ENCODE measurements around the gene CCDC201. TPM values are rescaled to one million over a fixed set of nuclear protein-coding genes. Genes with fewer than 3 reads are reported as not detected.

CCDC201 gene, protein sequence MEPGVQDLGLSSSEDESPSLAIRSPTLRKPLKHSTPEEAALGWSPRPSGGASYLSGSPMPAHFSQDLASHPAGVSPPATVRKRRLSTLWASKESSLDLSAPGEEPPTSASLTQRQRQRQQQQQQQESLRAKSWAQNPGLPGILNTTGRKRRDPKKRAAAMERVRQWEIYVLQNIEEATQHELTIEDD
- total RNA-seq = not detected

DNA sequence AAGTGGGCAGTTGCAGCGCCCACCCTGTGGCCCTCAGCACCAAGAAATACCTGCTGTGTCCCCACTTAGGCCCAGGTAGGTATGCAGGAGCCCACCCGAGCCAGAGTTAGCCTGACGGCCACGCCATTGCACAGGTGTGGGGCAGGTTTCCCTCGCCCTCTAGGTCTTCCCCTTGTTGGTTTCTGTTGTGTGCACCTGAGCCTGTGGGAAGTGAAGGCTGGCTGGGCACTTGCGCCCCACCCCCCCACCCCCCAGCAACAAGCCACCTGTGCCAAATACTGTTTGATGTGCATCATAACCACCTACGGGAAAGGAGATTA, at the start of gene CCDC201:
Gene CCDC201, minus strand, starts transcription at position 48 of the 320 bp plus-strand sequence. CDS start 75 bp downstream, outside the sequence.
- H3K36me3 ChIP-seq = no peaks in the 10 kb centered on the region
- no peak within 1 kb of the TSS for H3K27ac ChIP-seq
- intact Hi-C loops (cut with DNase I) = no loop called here

DNA sequence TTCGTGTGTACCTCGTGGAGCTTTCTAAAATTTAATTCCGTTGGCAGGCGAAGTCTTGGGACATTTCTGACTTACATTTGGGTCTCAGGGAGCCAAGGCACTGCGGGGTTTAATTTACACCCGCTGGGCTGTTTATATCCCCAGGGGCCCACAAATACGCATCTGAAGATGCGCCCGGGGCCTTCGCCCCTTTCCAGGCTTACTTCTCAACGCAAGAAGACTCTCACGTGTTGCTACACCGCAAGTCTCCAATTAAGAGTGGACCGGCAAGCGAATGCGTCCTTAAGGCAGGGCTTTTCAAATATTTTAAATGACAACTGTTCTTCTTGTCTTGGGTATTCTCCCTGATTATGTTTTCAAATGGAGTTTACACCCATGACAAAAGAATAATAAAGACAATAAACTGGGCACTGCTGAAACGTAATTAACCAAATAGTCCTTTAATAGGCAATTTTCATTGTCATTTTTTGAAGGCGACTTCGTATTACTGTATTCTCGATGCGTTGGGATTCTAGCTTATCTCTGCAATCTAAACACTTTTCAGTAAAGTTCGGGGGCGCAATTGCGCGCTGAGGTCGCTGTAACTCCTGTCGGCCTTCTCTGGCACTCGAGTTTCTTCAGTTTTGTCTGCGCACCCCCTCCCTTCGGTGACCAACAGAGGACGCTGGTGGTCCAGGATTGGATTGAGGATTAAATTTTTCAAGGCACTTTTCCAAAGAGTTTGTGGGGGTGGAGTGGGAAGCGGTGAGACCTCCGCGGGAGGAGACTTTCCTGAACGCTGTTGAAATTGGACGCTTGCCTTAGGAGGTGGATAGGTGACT, 49.0 kb upstream of the CCDC201 start:
- TF ChIP-seq, protein P1, sequence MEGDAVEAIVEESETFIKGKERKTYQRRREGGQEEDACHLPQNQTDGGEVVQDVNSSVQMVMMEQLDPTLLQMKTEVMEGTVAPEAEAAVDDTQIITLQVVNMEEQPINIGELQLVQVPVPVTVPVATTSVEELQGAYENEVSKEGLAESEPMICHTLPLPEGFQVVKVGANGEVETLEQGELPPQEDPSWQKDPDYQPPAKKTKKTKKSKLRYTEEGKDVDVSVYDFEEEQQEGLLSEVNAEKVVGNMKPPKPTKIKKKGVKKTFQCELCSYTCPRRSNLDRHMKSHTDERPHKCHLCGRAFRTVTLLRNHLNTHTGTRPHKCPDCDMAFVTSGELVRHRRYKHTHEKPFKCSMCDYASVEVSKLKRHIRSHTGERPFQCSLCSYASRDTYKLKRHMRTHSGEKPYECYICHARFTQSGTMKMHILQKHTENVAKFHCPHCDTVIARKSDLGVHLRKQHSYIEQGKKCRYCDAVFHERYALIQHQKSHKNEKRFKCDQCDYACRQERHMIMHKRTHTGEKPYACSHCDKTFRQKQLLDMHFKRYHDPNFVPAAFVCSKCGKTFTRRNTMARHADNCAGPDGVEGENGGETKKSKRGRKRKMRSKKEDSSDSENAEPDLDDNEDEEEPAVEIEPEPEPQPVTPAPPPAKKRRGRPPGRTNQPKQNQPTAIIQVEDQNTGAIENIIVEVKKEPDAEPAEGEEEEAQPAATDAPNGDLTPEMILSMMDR (IDR thresholded peaks at IDR 0.05) = peak; percentile 86 to 94 (median 90)
- H3K9me3 ChIP-seq = no peaks in the 10 kb centered on the region
- H3K27ac ChIP-seq = peak overlapping the region; percentile 65 to 72
- peak in 1 of 2 donors; percentile 77 for DNase-seq (ENCODE audit: low spot score in 2 of 2)
- H3K4me3 ChIP-seq = peak overlapping the region; percentile 61 to 85
- peaks cover 0 to 2% of the 10 kb centered on the region in 2 donors for H3K36me3 ChIP-seq
- intact Hi-C loops (cut with DNase I) = loop anchor here (1.0 to 10.0 kb wide), 6 partner anchors 225 to 833 kb away; no protein-coding TSS in a partner anchor
- peaks cover 0 to 44% of the 10 kb centered on the region in 2 donors for H3K4me1 ChIP-seq
- H3K27me3 ChIP-seq = no peaks in the 10 kb centered on the region

More for the DNA sequence above, at the start of gene CCDC201:
- Histone ChIP-seq H3K4me3 (no peak within 1 kb of the TSS), H3K4me1 (no peaks in the 10 kb centered on the region), H3K27me3 (no peaks in the 10 kb centered on the region), H3K9me3 (peaks cover 0 to 5% of the 10 kb centered on the region in 2 donors)
- TF ChIP-seq, protein P1 (IDR thresholded peaks at IDR 0.05) = no peak
- DNase-seq (ENCODE audit: low spot score in 2 of 2) = no peak

DNA sequence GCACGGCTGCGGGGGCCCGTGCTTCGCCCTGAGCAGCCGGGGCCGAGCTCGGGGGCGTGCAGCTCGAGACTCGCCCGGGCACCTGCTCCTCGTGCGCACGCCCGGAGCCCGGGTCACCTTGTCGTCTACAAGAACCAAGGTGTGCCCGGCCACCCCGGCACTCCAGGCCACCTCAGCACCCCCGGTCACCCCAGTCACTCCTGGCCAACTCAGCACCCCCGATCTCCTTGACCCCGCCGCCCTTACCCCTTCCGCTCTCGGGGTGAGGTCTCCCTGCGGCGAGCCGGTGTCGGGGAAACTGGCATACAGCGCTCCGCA, 48.5 kb upstream of the CCDC201 start:
- H3K4me1 ChIP-seq = peaks cover 0 to 44% of the 10 kb centered on the region in 2 donors
- DNase-seq (ENCODE audit: low spot score in 2 of 2) = no peak
- intact Hi-C loops (cut with DNase I) = loop anchor here (5.0 to 10.0 kb wide), 2 partner anchors 681 to 833 kb away; no protein-coding TSS in a partner anchor
- H3K9me3 ChIP-seq = no peaks in the 10 kb centered on the region
- peak overlapping the region; percentile 61 to 85 for H3K4me3 ChIP-seq
- TF ChIP-seq, protein P1 (IDR thresholded peaks at IDR 0.05) = no peak
- no peaks in the 10 kb centered on the region for H3K27me3 ChIP-seq
- H3K36me3 ChIP-seq = peaks cover 4 to 7% of the 10 kb centered on the region in 2 donors
- peak overlapping the region; percentile 65 to 72 for H3K27ac ChIP-seq

DNA sequence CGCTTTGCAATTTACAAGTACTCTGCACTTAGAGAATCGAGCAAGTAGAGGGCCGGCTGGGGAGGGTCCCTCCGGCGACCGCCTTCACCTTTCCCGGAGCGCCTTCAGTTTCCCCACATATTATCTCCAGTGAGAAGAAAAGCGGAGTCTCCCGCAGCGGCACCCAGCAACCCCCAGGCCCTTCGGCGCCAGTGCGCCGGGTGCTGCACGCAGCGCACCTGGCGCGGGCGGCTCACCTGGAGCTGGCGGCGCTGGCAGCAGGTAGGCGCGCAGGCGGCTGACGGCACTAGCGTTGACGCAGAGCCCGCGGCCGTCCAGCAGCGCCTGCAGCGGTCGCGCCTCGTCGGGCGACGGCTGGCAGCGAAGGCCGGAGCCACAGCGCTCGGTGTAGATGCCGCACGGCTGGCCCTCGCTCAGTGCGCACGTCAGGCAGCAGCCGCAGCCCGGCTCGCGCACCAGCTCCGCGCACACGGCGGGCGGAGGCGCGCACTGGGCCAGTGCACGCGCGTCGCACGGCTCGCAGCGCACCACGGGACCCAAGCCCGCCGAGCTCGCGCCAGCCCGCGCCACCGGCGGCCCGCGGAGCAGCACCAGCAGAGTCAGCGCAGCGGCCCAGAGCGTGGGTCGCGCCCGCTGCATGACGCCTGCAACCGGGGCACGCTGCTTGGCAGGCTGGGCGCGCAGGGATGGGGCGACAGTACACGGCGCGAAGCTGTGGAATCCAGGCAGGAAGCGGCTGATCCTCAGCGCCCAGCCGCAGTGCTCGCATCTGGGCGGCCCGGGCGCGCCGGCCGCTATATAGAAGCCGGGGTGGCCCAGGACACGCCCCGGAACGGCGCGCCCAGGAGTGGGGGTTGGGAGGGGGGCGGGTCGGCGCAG, 47.9 kb upstream of the CCDC201 start, which contains the start of gene IGFBP3:
Gene IGFBP3, minus strand, starts transcription at position 771 of the 879 bp plus-strand sequence. Its CDS starts 132 bp downstream, at position 639.
- Histone ChIP-seq H3K4me1 (peaks cover 0 to 44% of the 10 kb centered on the region in 2 donors), H3K9me3 (no peaks in the 10 kb centered on the region), H3K27ac (peak within 1 kb of the TSS; percentile 65 to 72), H3K4me3 (peak within 1 kb of the TSS; percentile 61 to 85), H3K27me3 (no peaks in the 10 kb centered on the region), H3K36me3 (peaks cover 10 to 12% of the 10 kb centered on the region in 2 donors)
- intact Hi-C loops (cut with DNase I) = loop anchor here (5.0 to 10.0 kb wide), 2 partner anchors 682 to 834 kb away; no protein-coding TSS in a partner anchor
- peak in 1 of 2 donors; percentile 72 for DNase-seq (ENCODE audit: low spot score in 2 of 2)
- TF ChIP-seq, protein P1 (IDR thresholded peaks at IDR 0.05) = no peak

DNA sequence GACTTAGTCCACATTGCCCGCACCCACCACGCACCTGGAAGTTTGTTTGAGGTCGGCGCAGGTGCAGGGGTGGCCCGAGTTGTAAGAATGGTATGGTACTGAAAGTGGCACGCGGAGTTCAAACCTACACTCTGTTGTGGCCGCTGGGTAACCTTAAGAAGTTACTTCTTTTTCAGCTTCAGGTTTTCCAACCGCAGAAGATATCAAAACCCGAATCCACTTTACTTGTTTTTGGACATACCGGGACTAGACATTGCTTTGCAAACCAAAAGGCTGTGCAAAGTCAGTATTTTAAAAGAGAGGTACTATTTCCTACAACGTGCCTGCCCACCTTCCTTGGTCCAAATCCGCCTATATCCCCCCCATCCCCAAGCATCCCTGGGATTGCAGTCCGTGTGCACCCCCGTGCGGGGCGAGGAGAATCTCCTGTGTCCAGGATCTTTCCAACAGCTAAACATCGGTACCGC, 47.1 kb upstream of the CCDC201 start:
- no peak for DNase-seq (ENCODE audit: low spot score in 2 of 2)
- Histone ChIP-seq H3K27me3 (no peaks in the 10 kb centered on the region), H3K9me3 (no peaks in the 10 kb centered on the region), H3K4me1 (peaks cover 0 to 44% of the 10 kb centered on the region in 2 donors), H3K4me3 (peak overlapping the region; percentile 61 to 85), H3K27ac (peak overlapping the region in 1 of 2 donors; percentile 72), H3K36me3 (peaks cover 14 to 19% of the 10 kb centered on the region in 2 donors)
- TF ChIP-seq, protein P1 (IDR thresholded peaks at IDR 0.05) = no peak
- intact Hi-C loops (cut with DNase I) = loop anchor here (2.0 to 10.0 kb wide), 3 partner anchors 682 to 1335 kb away; no protein-coding TSS in a partner anchor
